ENCODE measurements around the gene METTL9. TPM values are rescaled to one million over a fixed set of nuclear protein-coding genes. Genes with fewer than 3 reads are reported as not detected.
"Not testable (repeated sequence)": the region's sequence is repeated elsewhere in the genome, so short reads cannot be mapped to it uniquely, and the experiment has no call there.

The METTL9 gene
- total and polyA plus RNA-seq, 2 of the 4 experiments (the other 2 are of a cell fraction): 54.8 to 95.5 TPM

DNA sequence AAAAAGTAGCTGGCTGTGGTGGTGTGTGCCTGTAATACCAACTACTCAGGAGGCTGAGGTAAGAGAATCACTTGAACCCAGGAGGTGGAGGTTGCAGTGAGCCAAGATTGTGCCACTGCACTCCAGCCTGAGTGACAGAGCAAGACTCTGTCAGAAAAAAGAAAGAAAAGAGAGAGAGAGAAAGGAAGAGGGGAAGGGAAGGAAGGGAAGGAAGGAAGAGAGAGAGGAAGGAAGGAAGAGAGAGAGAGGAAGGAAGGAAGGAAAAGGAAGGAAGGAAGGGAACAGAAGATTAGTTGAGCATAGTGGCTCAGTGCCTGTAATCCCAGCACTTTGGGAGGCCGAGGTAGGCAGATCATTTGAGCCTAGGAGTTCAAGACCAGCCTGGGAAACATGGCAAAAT, 35.0 kb upstream of the METTL9 start:
- H3K4me2 ChIP-seq (ENCODE audit: low read depth, low read length); H3K23ac ChIP-seq (ENCODE audit: low read depth, low read length); H2BK120ac ChIP-seq (ENCODE audit: low read depth, low read length); H2AFZ ChIP-seq (replicated peaks; ENCODE audit: low read length, poor library complexity); H2AK9ac ChIP-seq (replicated peaks; ENCODE audit: low read depth, low read length, poor library complexity); H3K9ac ChIP-seq (ENCODE audit: low read depth, low read length); H2BK5ac ChIP-seq (ENCODE audit: low read depth, low read length, poor library complexity, severe bottlenecking); H3K36me3 ChIP-seq (ENCODE audit: control insufficient read depth, insufficient read depth, low read length); H3K79me1 ChIP-seq (ENCODE audit: low read depth in 1 of 2, low read length in 2 of 2); intact Hi-C loops (cut with micrococcal nuclease); H3K18ac ChIP-seq (ENCODE audit: low read depth, low read length); H4K5ac ChIP-seq (ENCODE audit: low read depth, low read length); ATAC-seq (ENCODE audit: low read depth); in situ Hi-C loops (cut with MboI; ENCODE audit: low sequenced_read_pairs); H4K8ac ChIP-seq (ENCODE audit: low read depth in 2 of 2, low read length in 2 of 2); H3K4me1 ChIP-seq (ENCODE audit: control insufficient read depth, insufficient read depth, low read length); dilution Hi-C loops (cut with HindIII; ENCODE audit: low sequenced_read_pairs, unreplicated experiment); H3K56ac ChIP-seq (ENCODE audit: extremely low read depth, insufficient read depth, low read length); H3K14ac ChIP-seq (replicated peaks; ENCODE audit: low read depth, low read length); H3K9me3 ChIP-seq (ENCODE audit: control insufficient read depth, insufficient read depth, low read length); H2BK20ac ChIP-seq (ENCODE audit: low read depth, low read length); H3K4ac ChIP-seq (ENCODE audit: low read depth, low read length); H3K27ac ChIP-seq (ENCODE audit: insufficient read depth, low read length); H3K4me3 ChIP-seq (ENCODE audit: insufficient read depth, low read depth, low read length); H2AK5ac ChIP-seq (ENCODE audit: low read depth, low read length); H4K91ac ChIP-seq (ENCODE audit: insufficient read depth, low read depth, low read length); H4K20me1 ChIP-seq (ENCODE audit: insufficient read depth, low read length); POLR2A ChIA-PET (ENCODE audit: unreplicated experiment); H3K9me1 ChIP-seq (ENCODE audit: insufficient read depth, low read length); H2BK15ac ChIP-seq (ENCODE audit: low read depth, low read length); DNase-seq; BruUV-seq (replicated peaks): not testable (repeated sequence)
- CTCF ChIA-PET: interaction anchor here (1.2 kb wide), 1 partner anchor 264 kb away, joined by 4 read pairs; no protein-coding TSS in a partner anchor
- 33% methylated on average over 1 of the region's 1 CpG; no CpG with 5 or more reads in 1 of the 2 experiments for WGBS, 2 experiments (ENCODE audit: extremely low coverage in 2 of 2, insufficient read length in 1 of 2)
- H3K27me3 ChIP-seq (ENCODE audit: control insufficient read depth, insufficient read depth, low read length): peaks cover 36% of the 10 kb centered on the region
